HG03565 (cell line): ENCODE results near the gene ARHGAP6.

Experiments used
- ATAC-seq: cut with Tn5 transposase; IDR thresholded peaks from one replicate; pipeline ENCODE4 v1.9.1; 2021; ENCODE audit warnings: mild to moderate bottlenecking, moderate library complexity; ENCODE audit not compliant: unreplicated experiment

Gene ARHGAP6

DNA sequence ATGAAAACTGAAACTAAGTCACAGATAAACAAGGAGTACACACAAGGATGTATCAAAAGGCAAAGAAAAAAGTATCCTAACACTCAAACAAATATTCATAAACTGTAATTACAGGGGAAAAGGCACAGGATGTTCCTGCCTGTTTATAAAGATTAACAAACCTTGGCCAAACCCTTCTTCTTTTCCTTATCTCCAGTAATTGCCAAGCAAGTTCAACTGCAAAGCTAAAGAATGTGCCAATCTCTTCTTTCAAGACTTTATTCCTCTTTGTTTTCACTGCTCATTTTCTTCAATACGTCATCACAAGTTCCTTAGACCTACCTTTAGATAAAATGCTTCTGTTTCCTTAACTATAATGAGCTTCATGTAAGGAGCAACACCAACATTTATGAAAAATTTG is 201.3 kb downstream of the ARHGAP6 start:
- no peak for ATAC-seq

DNA sequence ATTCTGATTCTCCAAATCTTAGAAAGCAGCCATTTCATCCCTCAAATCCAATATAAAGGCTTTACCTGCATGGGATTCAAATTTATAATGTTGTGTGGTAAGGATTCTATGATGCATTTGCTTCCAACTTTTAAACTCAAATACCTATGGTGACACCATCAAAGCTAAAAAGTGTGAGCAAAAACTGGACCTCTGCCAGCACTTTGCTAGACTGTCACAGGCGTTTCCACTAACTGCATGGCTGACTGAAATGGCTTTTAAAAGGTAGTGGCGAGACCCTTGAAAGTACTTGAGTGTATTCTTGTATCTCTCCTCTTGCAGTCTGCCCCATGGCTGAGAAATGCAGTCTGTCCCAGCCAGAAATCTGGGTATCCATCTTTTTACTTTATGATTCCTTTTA is 203.1 kb downstream of the ARHGAP6 start:
- no peak for ATAC-seq

DNA sequence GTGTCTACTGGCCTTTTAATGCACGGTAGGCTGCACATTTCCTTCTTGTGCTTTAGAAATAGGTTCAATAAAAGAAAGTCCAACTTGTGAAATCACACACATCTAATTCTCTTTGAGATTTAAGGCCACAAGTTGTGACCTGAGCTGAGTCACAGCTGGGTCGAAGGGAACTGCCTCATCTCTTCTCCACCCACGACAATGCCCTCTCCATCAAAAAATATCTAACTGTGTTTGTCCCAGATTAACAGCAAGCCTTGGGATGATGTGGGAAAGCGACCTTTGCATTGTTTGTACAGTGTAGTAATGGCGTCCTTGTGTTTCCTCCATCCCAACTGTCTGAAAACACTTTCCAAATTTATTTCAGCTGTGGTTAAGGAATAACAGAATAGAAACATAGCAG is 203.6 kb downstream of the ARHGAP6 start:
- ATAC-seq, result no peak

DNA sequence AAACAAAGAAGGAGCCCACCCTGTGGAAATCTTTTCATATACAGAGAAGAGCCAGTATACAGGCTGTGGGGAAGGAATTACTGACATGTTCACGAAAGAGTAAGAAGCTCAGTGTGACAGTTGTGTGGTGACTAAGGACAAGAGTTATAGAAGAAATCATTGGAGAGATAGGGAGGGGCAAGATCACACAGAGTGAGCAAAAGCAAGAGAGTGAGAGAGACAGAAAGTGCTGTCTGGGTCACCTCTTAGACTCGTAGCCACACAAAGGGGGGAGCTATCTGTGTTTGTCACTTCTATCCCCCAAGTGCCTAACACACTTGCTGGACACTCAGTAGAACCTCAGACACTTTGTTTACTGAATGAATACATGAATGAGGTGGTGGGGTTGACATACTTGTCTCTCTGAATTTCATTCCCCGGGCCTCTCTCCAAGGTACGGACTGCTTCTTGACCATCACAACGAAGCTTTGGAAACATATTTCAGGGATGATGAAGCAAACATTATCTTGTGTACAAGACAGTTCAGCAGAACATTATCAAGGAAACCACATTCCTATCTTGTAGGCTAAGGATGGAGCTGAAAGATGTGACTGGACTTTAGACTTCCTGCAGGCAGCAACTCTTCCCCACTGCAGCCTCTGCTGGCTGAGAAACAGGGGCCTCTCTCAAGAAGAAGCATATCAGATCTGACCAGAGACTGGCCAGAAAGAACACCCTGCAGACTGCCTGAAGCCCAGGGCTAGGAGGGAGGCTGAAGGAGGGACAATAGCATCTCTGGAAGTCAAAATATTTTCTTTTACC is 204.3 kb downstream of the ARHGAP6 start:
- ATAC-seq, result no peak

DNA sequence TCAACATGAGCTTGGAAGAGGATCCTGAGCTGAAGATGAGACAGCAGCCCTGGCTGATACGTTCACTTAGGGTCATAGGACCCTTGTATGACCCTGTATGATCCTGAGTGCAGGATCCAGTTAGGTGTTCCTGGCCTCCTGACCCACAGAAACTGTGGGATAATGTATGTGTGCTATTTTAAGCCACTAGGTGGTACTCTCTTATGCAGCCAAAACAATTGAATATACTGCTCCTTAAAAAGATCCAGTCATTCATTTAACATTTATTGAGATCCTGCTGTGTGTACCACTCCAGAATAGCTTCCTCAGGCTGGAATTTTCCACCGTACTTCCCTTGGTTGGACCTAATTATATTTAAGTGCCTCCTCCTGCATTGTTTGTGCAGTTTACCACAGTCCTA is 205.4 kb downstream of the ARHGAP6 start:
- ATAC-seq, result no peak

DNA sequence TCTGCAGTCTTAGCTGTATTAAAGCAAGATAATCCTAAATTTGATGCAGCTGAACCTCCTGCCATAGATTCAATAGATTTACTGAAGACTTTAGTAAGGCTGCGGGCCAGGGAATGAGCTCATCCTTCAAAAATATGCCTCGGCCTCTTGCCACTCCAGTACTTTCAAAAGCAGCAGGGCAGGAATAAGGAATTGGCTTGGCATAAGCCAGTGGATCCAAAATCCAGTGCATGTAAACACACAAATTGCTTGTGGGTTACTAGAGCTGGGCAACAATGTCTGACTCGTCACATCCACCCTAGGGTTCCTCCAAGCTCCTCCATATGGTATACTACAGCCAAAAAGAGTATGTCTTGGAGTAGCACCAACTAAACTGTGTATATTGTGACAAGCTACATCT is 207.6 kb downstream of the ARHGAP6 start:
- ATAC-seq, result no peak

DNA sequence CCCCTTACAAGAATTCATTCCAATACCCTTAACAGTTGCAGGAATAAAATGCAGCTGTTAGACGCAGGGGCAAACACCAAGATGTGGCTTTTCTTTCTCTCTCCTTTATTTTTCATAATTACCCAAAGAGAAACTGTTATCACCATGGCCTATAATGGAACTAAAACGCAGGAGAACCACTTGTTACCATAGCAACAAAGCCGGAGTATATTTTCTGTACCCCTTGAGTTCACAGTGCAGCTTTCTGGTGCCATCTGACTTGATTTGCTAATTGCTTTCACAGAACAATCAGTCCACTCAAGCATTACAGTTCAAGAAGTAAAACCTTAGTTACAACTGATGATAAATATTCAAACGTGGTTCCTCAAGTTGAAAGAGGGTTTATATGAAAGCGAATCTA is 214.6 kb downstream of the ARHGAP6 start:
- ATAC-seq, result no peak

DNA sequence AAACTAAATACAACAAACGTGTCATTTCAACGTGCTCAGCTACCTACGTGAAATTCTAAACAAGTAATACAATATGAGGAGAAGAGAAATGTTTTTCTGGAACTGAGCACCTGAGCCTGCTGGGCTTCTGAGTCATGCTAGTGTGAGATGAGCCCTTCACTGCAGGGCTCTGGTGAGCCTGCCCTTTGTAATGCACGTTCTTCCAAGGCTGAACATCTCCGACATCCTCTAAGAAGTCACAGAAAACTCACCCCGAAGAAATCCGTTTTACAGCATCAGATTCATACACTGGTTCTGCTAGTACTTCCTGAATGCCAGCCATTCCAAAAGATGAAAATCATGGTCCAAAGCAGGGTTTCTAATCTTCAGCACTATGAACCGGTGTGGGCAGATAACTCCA is 215.4 kb downstream of the ARHGAP6 start:
- no peak for ATAC-seq

DNA sequence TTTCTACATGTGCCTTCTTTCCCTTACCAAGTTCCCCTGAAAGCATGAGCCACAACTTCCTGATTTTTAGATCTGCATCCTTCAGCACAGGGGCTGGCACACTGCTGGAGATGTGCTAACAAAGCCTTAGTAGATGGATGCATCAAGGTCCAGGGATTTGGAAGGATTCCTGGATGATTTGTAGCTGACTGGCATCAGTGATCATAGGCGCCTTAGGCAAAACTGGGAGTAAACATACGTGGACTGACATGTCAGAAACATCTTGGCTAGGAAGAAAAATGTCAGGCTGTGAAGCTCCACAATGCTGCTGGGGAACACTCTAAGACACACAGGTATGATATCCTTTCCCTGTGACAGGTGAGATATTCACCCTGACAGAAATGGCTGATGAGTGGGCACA is 216.1 kb downstream of the ARHGAP6 start:
- ATAC-seq, result no peak

DNA sequence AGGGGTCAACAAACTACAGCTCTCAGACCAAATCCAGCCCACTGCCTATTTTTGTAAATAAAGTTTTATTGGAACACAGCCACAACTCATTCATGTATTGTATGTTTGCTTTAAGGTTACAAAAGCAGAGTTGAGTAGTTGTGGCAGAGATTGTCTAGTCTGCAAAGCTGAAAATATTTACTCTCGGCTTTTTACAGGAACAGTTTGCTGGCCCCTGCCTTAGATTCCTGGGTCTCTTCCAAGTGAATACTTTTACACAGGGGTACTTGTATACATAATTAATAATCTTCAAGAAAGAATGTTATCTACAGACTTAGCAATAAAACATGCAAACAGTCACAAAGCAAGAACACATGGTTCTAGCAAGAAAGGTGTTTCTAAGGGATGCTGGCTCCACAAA is 218.3 kb downstream of the ARHGAP6 start:
- ATAC-seq, result no peak

DNA sequence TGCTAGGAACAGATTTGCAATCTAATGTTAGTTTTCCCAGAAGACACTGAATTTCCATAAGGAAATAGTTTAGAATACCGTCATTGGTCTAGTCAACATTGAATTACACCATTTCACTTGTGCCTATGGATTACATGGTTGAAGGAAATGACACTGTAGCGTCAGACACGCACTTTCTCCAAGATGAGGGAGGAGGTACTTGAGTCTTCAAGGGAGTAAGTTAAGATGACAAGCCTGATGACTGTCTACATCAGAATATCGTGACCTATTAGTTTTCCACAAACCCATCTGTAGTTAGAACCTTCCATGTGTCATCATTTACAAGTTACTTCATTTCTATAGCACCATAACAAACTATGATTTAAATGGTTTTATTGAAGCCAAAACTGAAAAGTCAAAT is 218.8 kb downstream of the ARHGAP6 start:
- ATAC-seq, result no peak

DNA sequence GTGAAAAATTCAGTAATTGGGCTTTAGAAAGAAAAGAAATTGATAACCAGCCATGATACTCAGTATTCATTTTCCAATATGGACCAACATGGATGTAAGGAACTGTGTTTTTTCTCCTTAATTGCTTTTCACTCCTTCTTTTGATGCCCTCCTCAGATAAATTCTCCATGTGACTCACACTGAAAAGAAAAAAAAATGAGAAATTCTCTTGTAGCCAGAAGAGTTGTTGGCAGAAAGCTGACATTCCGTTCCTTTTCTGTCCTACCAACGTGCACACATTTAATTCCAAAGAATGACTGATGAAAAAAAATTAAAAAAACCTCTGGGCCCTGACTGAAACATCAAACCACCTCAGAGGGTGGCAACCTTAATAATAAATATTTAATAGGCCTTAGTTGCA is 219.4 kb downstream of the ARHGAP6 start:
- ATAC-seq, result no peak

DNA sequence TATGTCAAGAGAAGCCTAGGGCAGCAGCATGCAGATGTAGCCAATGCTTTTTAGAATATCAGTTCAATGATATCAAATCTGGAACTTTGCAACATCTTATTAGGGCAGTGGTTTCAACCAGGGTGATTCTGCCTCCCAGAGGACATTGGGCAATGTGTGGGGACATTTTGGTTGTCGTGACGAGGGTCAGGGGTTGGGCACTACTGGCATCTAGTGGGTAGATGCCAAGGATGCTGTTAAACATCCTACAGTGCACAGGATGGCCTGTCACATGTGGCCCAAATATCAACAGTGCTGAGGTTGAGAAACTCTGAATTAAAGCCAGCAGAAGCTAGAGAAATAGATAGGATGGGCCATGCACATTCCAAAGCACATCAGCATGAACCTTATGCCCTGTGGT is 220.2 kb downstream of the ARHGAP6 start:
- no peak for ATAC-seq

DNA sequence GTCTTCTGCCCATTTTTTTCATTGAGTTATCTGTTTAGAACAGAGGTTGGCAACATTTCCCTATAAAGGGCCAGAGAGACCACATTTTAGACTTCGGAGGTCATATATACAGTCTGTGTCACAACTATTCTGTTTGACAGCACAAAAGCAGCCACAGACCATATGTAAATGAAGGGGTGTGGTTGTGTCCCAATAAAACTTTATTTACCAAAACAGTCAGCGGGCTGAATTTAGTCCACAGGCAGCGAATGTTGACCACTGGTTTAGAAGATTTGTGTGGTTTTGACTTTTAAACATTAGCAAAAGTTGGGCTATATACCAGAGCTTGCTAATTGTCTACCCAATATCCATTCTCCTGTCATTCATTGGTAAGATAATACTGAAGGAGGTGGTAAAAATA is 221.7 kb downstream of the ARHGAP6 start:
- no peak for ATAC-seq

DNA sequence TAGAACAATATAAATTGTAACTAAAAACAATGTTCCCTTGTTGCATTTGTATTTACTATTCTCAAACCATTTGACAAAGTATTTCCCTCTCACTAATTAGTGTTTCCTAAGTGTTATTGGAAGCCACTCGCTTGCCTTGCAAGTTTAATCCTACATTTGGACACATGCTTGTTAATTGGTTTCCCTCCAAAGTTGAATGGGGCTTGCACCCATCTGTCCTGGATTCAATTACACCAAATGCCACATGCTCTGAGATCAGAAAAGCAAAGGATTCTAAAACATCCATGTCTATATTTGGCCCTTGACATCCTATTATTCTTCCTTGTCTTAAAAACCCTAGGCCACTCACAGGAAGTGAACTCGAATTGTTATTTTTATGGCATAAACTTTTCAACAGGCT is 225.9 kb downstream of the ARHGAP6 start:
- ATAC-seq, result no peak

DNA sequence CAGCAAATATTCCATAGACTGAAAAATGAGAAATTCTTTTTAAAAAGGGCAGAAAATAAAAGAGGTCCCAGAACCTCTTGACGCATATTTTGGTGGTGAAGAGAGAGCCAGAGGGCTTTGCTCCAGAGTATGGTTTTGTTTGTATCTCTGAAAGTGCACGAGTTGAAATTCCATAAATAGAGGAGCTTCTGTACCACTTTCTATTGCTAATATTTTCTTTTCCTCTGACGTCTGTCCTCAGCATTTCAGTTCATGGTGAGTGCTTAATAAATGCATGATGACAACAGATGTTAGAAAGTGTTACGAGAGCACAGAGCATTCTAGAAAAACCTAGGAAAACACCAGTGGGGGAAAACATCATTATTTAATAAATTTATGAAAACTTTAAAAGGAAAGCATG is 227.0 kb downstream of the ARHGAP6 start:
- no peak for ATAC-seq

DNA sequence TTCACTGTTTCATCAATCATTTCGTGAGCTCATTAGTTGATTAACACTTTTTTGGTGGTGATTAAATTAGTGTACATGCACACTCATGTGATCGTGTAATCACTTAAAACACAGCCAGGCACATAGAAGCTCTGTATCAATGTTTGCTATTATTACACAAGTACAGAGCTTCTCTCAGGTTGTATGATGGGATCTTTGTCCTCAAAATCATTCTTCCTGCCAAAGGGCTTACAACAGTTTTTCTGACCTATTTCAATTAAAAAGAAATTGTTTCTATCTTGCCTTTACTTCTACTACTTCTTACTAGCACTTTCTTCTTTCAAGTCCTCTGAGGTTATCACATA is 227.4 kb downstream of the ARHGAP6 start:
- no peak for ATAC-seq

DNA sequence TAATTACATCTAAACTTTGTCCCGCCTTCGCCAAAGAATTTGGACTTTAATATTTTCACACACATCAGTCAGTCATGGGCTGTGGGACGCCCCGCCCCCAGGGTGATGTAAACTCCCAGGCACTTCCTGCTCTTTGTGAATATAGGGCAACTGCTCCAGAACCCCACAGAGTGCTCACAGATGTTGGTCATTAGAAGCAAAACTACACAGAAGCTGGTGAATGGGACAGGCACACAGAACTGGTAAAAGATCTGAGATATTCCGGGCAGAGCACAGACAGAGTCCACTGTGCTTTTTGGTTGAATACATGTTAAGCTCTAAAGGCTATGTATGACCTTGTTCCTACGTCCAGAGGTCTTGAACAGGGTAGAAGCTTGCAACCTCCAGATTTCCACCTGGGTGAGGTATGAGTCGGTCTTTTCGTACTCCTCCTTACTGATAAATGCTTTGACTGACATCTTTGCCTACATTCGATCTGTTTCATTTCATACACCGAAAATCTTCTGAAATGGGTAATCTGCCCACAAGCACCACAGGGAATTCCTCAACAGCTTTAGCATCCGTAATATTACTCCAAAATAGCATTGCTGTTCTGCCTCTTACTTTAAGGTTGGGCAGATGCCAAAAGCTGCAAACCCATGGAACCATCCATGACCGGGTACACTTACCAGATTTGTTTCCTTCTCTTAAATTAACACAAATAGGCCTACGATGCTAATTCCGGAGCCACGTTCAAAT is 227.9 kb downstream of the ARHGAP6 start:
- ATAC-seq, result no peak

DNA sequence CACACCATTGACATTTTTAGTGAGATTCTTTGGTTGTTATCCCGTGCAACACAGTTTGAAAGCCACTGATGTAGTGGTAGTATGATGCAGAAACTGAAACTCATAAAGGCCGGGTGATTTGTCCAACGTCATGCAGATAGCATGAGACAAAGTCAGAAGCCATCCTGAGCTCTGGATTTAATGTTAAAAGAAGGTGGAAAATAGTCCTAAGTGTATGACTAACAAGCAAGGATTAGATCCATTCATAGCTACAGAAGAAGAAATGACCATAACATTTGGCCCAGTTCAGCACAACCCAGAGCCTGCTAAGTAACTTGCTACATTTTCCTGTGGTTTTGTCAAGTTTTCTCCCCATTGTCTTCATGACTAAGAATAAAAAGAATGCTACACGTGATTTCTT is 230.2 kb downstream of the ARHGAP6 start:
- no peak for ATAC-seq

DNA sequence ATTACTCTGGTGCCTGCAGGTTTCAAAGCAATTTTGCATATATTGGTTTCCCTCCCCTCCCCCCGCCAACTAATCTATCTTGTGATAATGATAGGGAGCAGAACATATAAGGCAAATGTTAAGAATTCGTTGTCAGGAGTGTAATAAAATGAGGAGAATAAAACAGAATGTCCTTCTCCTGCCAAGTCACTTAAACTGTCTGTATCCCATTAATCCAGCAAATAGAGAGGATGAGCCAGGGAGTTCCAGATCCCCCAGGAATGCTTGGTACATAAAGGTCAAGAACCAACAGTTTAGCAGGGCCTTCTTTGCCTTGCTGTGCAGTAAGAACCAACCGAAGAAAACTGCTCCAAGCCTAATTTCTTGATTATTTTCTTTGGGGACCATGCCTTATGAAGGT is 231.1 kb downstream of the ARHGAP6 start:
- no peak for ATAC-seq

DNA sequence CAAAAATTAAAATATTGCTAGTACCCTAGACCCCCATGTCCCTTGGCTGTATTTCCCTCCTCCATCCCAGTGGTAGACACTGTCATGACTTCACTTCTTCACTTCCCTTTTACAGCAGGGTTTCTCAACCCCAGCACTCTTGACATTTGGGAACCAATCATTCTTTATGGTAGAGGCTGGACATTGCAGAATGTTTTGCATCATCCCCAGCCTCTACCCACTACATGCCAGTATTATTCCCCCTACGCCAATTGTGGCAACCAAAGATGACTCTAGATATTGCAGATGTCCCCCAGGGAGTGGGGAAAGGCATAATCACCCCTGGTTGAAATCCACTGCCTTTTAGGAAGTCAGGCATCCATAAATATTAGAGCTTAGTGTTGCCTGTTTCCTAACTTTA is 233.9 kb downstream of the ARHGAP6 start:
- ATAC-seq, result no peak

DNA sequence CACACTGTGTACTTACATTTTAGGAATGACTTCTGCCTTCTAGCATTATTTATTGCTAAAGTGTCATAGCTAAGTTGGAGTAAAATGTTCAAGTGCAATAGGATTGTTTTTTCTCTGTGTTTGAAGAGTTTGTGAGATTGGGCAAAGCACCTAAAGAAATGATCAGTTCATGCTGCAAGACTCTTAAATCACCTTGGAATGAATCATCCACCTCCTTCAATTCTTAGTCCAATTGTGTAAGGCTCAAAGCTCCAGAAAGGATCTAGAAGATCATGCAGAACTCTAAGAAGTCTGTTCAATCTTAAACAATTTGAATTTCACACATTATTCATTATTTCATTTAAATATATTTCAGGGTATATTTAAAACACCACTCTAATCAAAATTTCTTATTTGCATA is 235.4 kb downstream of the ARHGAP6 start:
- ATAC-seq, result no peak
